ENCODE measurements around the gene TAC3.
"Not testable (repeated sequence)": the region's sequence is repeated elsewhere in the genome, so short reads cannot be mapped to it uniquely, and the experiment has no call there.

The TAC3 gene

GRCh38 chr12:57016348-57016747 is at the start of gene TAC3:
Gene TAC3, minus strand, starts transcription at chr12:57016529. Its CDS starts 732 bp downstream, at chr12:57015797.
- in situ Hi-C loops (cut with MboI; ENCODE audit: low sequenced_read_pairs), result no loop called here

GRCh38 chr12:57063991-57064685 is 47.8 kb upstream of the TAC3 start:
- in situ Hi-C loops (cut with MboI; ENCODE audit: low sequenced_read_pairs), result no loop called here

- in situ Hi-C loops (cut with MboI; ENCODE audit: low sequenced_read_pairs), result no loop called here
Observed at GRCh38 chr12:57058454-57058853, 42.1 kb upstream of the TAC3 start.

- in situ Hi-C loops (cut with MboI; ENCODE audit: low sequenced_read_pairs), result no loop called here
Observed at GRCh38 chr12:57057067-57057751, 40.9 kb upstream of the TAC3 start.

- in situ Hi-C loops (cut with MboI; ENCODE audit: low sequenced_read_pairs), result no loop called here
Observed at GRCh38 chr12:57055824-57056223, 39.5 kb upstream of the TAC3 start.

- in situ Hi-C loops (cut with MboI; ENCODE audit: low sequenced_read_pairs), result not testable (repeated sequence)
Observed at GRCh38 chr12:57053901-57054300, 37.6 kb upstream of the TAC3 start.

GRCh38 chr12:57053146-57053545 is 36.8 kb upstream of the TAC3 start:
- in situ Hi-C loops (cut with MboI; ENCODE audit: low sequenced_read_pairs), result not testable (repeated sequence)

GRCh38 chr12:57051011-57051410 is 34.7 kb upstream of the TAC3 start:
- in situ Hi-C loops (cut with MboI; ENCODE audit: low sequenced_read_pairs), result no loop called here

- in situ Hi-C loops (cut with MboI; ENCODE audit: low sequenced_read_pairs), result no loop called here
Observed at GRCh38 chr12:57049890-57050289, 33.6 kb upstream of the TAC3 start, which contains the start of gene MYO1A. Gene MYO1A, minus strand, starts transcription at chr12:57050129. Its CDS starts 1,806 bp downstream, at chr12:57048323.

GRCh38 chr12:57049119-57049446 is 32.8 kb upstream of the TAC3 start:
- in situ Hi-C loops (cut with MboI; ENCODE audit: low sequenced_read_pairs), result no loop called here

GRCh38 chr12:57048423-57049118 is 32.2 kb upstream of the TAC3 start:
- in situ Hi-C loops (cut with MboI; ENCODE audit: low sequenced_read_pairs), result no loop called here

GRCh38 chr12:57047981-57048380 is 31.7 kb upstream of the TAC3 start:
- in situ Hi-C loops (cut with MboI; ENCODE audit: low sequenced_read_pairs), result no loop called here

- in situ Hi-C loops (cut with MboI; ENCODE audit: low sequenced_read_pairs), result no loop called here
Observed at GRCh38 chr12:57046947-57047890, 30.9 kb upstream of the TAC3 start.

GRCh38 chr12:57046086-57046791 is 29.9 kb upstream of the TAC3 start:
- in situ Hi-C loops (cut with MboI; ENCODE audit: low sequenced_read_pairs), result no loop called here

- in situ Hi-C loops (cut with MboI; ENCODE audit: low sequenced_read_pairs), result no loop called here
Observed at GRCh38 chr12:57044889-57045288, 28.6 kb upstream of the TAC3 start.

- in situ Hi-C loops (cut with MboI; ENCODE audit: low sequenced_read_pairs), result no loop called here
Observed at GRCh38 chr12:57044468-57044867, 28.1 kb upstream of the TAC3 start.

GRCh38 chr12:57042695-57043094 is 26.4 kb upstream of the TAC3 start:
- in situ Hi-C loops (cut with MboI; ENCODE audit: low sequenced_read_pairs), result no loop called here

- in situ Hi-C loops (cut with MboI; ENCODE audit: low sequenced_read_pairs), result no loop called here
Observed at GRCh38 chr12:57040750-57041149, 24.4 kb upstream of the TAC3 start.

- in situ Hi-C loops (cut with MboI; ENCODE audit: low sequenced_read_pairs), result no loop called here
Observed at GRCh38 chr12:57040211-57040610, 23.9 kb upstream of the TAC3 start.

All from HL-60/S4 treated with retinoic acid at 250 ng/mL for 4 days and 3 days (cell line).